Measurements from ENCODE around the gene MISP. TPM values are rescaled to one million over a fixed set of nuclear protein-coding genes. Genes with fewer than 3 reads are reported as not detected.
A peak's percentile ranks its signal among the peaks of the same experiment; 100 is the strongest.

MISP gene
- total RNA-seq, 1 donor from 2014 or later = 79.4 TPM

GRCh38 chr19:746956-747355, 4.0 kb upstream of the MISP start:
- DNase-seq (ENCODE audit: low spot score) = no peak

GRCh38 chr19:747432-748273, 3.3 kb upstream of the MISP start:
- no peak for DNase-seq (ENCODE audit: low spot score)

- peak; percentile 52 for DNase-seq (ENCODE audit: low spot score)
Measured at GRCh38 chr19:748274-748598, 2.7 kb upstream of the MISP start.

DNA sequence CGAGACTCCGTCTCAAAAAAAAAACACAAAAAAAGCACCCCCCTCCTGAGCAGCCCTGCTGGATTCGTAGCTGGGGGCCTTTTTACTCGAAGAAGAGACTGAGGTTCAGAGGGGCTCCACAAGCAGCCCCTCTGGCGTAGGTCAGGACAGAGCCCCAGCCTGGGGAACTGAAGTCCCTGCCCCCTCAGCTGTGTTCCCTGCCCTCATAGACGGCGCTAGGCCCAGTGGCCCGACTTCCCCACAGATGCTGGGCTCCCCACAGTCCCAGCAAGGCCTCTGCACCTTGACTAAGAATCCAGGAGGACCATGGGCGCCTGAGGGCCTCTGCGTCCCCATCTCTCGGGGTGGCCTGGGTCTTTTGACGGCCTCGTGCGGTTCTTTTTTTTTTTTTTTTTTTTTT, 1.1 kb upstream of the MISP start:
- DNase-seq (ENCODE audit: low spot score) = no peak

DNA sequence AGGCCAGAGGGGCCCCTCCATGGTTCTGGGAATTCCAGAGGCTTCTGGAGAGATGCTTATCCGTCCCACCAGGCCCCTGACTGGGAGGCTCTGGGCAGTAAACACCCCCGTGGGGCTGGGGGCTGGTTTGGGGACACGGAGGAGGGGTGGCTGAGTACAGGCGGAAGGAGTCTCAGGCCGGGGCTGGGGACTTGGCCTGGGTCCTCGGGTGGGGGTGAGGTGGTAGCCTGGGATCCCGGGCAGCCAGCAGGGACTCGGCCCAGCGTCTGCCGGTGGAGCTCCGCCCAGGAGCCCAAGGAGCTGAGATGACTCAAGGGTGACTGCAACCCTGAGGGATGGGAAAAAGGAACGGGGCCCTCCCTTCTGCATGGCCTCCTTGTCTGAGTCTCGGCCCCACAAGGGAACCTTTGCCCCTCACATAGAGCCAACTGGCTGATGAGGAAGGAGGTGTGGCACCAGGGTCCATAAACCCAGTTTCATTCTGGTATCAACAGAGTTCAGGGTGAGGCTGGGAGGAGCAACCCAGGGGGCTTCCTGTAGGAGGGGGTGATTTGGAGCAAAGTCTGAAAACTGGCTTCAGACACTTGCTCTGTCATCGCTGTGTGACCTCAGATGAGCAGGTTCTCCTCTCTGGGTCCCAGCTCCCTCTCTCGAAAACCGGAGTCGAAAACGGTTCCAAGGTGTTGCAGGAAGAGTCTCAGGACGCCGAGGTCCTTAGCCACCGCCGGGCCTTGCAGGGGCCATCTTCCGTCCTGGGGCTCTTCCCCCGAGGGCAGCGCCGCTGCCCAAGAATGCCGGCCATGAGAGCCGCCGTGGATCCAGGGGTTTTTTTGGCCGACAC, 809 bp downstream of the MISP start:
- peak; percentile 44 for DNase-seq (ENCODE audit: low spot score)

- DNase-seq (ENCODE audit: low spot score) = peak; percentile 77
Measured at GRCh38 chr19:752652-753517, 2.0 kb downstream of the MISP start.

DNA sequence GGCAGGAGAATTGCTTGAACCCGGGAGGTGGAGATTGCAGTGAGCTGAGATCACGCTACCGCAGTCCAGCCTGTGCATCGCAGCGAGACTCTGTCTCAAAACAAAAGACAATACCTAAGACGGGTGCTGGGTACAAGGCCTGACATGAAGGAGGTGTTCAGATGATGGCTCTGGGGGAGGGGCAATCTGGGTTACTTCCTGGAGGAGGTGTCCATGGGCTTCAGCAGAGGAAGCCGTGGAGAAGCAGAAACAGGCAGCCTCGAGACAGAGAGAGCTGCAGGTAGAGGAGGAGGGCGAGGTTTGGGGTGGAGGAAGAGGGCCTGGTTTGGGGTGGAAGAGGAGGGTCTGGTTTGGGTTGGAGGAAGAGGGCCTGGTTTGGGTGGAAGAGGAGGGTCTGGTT, 3.6 kb downstream of the MISP start:
- DNase-seq (ENCODE audit: low spot score) = no peak

DNA sequence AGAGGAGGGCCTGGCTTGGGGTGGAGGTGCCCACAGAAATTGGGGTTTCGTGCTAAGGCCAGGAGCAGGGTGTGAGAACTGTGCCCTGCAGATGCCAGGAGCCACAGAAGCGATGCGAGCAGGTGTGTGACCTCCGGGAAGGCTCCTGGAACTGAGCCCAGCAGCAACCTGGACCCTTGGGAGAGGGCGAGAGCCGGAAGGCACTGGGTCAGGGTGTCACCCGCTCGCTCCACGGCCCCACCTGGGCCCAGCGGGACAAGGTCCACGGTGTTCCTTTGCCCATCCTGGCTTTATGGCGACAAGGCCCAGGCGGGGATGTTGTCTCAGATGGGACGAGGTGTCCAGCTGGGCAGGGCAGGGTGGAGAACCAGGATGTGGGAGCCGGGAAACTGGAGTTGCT, 4.2 kb downstream of the MISP start:
- no peak for DNase-seq (ENCODE audit: low spot score)

GRCh38 chr19:756236-756635, 5.3 kb downstream of the MISP start:
- DNase-seq (ENCODE audit: low spot score) = no peak

DNA sequence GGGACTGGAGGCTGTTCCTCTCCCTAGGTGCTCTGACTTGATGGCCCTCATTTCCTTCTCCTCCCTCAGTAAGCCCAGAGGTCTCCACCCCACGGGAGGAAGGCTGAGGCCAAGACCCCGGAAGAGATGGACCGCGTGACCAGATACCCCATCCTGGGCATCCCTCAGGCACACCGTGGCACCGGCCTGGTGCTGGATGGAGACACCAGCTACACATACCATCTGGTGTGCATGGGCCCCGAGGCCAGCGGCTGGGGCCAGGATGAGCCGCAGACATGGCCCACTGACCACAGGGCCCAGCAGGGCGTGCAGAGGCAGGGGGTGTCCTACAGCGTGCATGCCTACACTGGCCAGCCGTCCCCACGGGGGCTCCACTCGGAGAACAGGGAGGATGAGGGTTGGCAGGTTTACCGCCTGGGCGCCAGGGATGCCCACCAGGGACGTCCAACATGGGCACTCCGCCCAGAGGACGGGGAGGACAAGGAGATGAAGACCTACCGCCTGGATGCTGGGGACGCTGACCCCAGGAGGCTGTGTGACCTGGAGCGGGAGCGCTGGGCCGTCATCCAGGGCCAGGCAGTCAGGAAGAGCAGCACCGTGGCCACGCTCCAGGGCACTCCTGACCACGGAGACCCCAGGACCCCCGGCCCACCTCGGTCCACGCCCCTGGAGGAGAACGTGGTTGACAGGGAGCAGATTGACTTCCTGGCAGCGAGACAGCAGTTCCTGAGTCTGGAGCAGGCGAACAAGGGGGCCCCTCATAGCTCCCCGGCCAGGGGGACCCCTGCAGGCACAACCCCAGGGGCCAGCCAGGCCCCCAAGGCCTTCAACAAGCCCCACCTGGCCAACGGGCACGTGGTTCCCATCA, 6.1 kb downstream of the MISP start:
- DNase-seq (ENCODE audit: low spot score) = no peak

DNA sequence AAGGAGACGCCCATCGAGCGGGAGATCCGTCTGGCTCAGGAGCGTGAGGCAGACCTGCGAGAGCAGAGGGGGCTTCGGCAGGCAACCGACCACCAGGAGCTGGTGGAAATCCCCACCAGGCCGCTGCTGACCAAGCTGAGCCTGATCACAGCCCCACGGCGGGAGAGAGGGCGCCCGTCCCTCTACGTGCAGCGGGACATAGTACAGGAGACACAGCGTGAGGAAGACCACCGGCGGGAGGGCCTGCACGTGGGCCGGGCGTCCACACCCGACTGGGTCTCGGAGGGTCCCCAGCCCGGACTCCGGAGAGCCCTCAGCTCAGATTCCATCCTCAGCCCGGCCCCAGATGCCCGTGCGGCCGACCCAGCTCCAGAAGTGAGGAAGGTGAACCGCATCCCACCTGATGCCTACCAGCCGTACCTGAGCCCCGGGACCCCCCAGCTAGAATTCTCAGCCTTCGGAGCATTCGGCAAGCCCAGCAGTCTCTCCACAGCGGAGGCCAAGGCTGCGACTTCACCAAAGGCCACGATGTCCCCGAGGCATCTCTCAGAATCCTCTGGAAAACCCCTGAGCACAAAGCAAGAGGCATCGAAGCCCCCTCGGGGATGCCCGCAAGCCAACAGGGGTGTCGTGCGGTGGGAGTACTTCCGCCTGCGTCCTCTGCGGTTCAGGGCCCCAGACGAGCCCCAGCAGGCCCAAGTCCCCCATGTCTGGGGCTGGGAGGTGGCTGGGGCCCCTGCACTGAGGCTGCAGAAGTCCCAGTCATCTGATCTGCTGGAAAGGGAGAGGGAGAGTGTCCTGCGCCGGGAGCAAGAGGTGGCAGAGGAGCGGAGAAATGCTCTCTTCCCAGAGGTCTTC, 7.1 kb downstream of the MISP start:
- DNase-seq (ENCODE audit: low spot score) = no peak

DNA sequence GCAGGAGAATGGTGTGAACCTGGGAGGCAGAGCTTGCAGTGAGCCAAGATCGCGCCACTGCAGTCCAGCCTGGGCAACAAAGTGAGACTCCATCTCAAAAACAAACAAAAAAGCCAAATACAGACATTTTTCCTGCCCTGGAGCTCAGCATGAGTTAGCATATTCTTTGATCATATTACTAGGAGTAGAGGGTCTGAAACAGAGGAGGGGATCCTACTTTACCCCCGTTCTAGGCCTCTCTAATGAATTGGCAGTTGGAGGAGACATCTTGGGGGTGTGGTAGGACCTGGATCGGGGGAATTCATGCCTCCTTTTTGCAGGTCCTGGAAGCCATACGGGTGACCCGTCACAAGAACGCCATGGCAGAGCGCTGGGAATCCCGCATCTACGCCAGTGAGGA, 12.3 kb downstream of the MISP start:
- DNase-seq (ENCODE audit: low spot score) = no peak

GRCh38 chr19:763869-764268, 13.0 kb downstream of the MISP start:
- DNase-seq (ENCODE audit: low spot score) = no peak

DNA sequence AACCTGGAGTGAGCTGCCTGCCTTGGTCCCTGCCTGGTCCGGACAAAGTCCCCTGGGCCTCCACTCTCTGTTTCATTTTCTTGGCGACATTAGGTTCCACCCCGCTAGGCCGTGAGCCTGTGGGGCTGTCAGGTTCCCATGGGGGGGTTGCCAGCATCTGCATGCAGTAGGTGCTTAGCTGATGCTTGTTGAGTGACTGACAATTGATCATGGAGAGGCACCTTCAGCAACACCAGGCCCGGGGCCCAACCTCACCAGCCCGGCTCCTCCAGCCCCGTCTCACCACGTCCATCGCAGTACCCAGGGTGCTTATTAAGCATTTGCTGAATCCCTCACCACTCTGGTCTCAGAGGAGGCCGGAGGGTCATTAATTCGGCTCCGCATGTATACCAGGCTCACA, 13.4 kb downstream of the MISP start:
- DNase-seq (ENCODE audit: low spot score) = no peak

DNA sequence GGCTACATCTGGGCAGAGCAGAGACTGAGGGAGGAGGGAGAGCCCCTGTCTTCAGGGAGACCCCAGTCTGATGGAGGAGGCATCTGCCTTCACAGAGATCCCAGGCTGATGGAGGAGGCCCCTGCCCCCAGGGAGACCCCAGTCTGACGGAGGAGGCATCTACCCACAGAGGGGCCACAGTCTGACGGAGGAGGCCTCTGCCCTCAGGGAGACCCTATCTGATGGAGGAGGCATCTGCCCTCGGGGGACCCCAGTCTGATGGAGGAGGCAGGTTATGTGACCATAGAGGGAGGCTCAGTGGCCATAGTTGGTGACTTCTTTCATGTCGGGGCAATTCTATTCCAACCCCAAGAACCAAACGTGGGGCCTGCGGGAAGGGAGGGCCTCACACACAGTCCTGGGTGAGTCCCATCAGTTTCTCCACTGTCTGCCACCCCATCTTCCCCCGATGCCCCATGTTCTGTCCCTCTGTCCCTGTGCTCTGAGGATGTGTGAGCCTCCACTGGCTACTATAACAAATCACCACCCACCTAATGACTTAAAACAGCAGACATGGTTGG, 14.3 kb downstream of the MISP start:
- no peak for DNase-seq (ENCODE audit: low spot score)

DNA sequence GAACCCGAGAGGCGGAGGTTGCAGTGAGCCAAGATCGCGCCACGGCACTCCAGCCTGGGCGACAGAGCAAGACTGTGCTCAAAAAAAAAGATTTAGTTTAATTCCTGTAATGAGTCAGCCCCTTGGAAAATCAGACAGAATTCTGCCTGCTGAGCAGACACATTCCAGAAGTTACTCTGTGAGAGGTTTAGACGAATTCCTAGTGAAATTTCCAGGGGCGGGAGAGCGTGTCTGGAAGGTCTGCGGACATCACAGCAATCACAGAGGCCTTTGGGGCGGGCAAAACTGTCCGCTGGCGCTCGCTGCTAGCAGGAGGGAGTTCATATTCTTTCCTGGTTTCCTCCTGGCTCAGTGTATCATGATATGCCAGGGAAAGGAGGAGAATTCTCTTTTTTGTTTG, 17.5 kb downstream of the MISP start:
- DNase-seq (ENCODE audit: low spot score) = no peak

GRCh38 chr19:769616-770015, 18.7 kb downstream of the MISP start:
- no peak for DNase-seq (ENCODE audit: low spot score)

DNA sequence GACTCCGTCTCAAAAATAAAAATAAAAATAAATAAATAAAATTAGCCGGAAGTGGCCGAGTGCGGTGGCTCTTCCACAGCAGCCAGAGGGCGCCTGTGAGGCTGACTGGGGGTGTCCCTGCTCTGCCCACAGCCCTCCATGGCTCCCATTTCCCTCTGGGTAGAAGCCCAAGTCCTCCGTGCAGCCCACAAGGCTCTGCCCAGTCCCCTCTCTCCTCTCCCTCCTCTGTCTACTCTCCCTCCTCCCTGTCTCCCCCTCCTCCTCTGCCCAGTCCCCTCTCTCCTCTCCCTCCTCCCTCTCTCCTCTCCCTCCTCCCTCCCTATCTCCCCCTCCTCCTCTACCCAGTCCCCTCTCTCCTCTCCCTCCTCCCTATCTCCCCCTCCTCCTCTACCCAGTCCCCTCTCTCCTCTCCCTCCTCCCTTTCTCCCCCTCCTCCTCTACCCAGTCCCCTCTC, 20.4 kb downstream of the MISP start:
- no peak for DNase-seq (ENCODE audit: low spot score)

DNA sequence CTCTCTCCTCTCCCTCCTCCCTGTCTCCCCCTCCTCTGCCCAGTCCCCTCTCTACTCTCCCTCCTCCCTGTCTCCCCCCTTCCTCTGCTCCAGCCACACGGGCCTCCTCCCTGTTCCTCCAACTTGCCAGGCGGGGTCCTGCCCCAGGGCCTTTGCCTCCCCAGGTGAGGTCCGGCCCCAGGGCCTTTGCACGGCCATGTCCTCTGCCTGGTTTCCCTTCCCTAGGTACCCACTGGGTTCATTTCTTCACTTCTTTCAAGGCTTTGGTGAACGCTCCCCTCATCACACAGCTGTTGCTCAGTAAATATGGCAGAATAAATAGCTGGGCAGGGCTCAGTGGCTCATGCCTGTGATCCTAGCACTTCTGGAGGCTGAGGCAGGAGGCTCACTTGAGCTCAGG, 21.2 kb downstream of the MISP start:
- no peak for DNase-seq (ENCODE audit: low spot score)
